ENCODE measurements around the gene CHIC1.
"Not testable (repeated sequence)": the region's sequence is repeated elsewhere in the genome, so short reads cannot be mapped to it uniquely, and the experiment has no call there.

CHIC1 gene

GRCh38 chrX:73562984-73563737 is at the start of gene CHIC1:
TSS of gene CHIC1 (plus strand) at chrX:73563197. CDS start at chrX:73563285, 88 bp downstream.
- peak; percentile 76 for DNase-seq

GRCh38 chrX:73522823-73523222 is 40.2 kb upstream of the CHIC1 start:
- DNase-seq = not testable (repeated sequence)

- no peak for DNase-seq
Observed at GRCh38 chrX:73524906-73525305, 38.1 kb upstream of the CHIC1 start.

- no peak for DNase-seq
Observed at GRCh38 chrX:73525928-73526690, 36.9 kb upstream of the CHIC1 start.

- DNase-seq = not testable (repeated sequence)
Observed at GRCh38 chrX:73531655-73532054, 31.3 kb upstream of the CHIC1 start.

GRCh38 chrX:73556159-73556558 is 6.8 kb upstream of the CHIC1 start:
- DNase-seq = no peak

GRCh38 chrX:73561801-73562200 is 1.2 kb upstream of the CHIC1 start:
- no peak for DNase-seq

- no peak for DNase-seq
Observed at GRCh38 chrX:73562458-73562857, 539 bp upstream of the CHIC1 start.

GRCh38 chrX:73563738-73564068 is 706 bp downstream of the CHIC1 start:
- no peak for DNase-seq

- DNase-seq = no peak
Observed at GRCh38 chrX:73577361-73577760, 14.4 kb downstream of the CHIC1 start.

- no peak for DNase-seq
Observed at GRCh38 chrX:73581002-73581628, 18.1 kb downstream of the CHIC1 start.

- DNase-seq = not testable (repeated sequence)
Observed at GRCh38 chrX:73597758-73598157, 34.8 kb downstream of the CHIC1 start.

GRCh38 chrX:73615022-73615421 is 52.0 kb downstream of the CHIC1 start:
- DNase-seq = no peak

GRCh38 chrX:73641669-73642068 is 78.7 kb downstream of the CHIC1 start:
- not testable (repeated sequence) for DNase-seq

GRCh38 chrX:73647212-73647611 is 84.2 kb downstream of the CHIC1 start:
- no peak for DNase-seq

GRCh38 chrX:73647632-73648322 is 84.8 kb downstream of the CHIC1 start:
- no peak for DNase-seq

- DNase-seq = not testable (repeated sequence)
Observed at GRCh38 chrX:73661322-73661721, 98.3 kb downstream of the CHIC1 start.

- DNase-seq = no peak
Observed at GRCh38 chrX:73668779-73669178, 105.8 kb downstream of the CHIC1 start.

- no peak for DNase-seq
Observed at GRCh38 chrX:73681408-73681807, 118.4 kb downstream of the CHIC1 start.

- no peak for DNase-seq
Observed at GRCh38 chrX:73683236-73683859, 120.4 kb downstream of the CHIC1 start.

GRCh38 chrX:73707014-73707413 is 144.0 kb downstream of the CHIC1 start:
- not testable (repeated sequence) for DNase-seq

GRCh38 chrX:73728602-73729001 is 165.6 kb downstream of the CHIC1 start:
- DNase-seq = no peak

Data from activated CD4-positive, alpha-beta T cell treated with anti-CD3 and anti-CD28 coated beads for 48 hours (primary cell).